PC-3 (cell line): ENCODE measurements around the gene DENND1B. TPM values are rescaled to one million over a fixed set of nuclear protein-coding genes. Genes with fewer than 3 reads are reported as not detected.

Experiments
- ATAC-seq: fragments of 200-7000 bp; cut with Tn5 transposase; 2 replicates; pipeline ENCODE4 v1.9.1; 2020; ENCODE audit warnings: mild to moderate bottlenecking, moderate library complexity
- BruUV-seq: library from RNA; stranded (reverse); fragments of 400-500 nt; replicated peaks from 2 replicates; lab custom pipeline; 2021; lab: Mats Ljungman, UMichigan
- CTCF ChIA-PET: fragments of 300-600 bp; sonication (Branson Sonifier 250); formaldehyde crosslinking; loops from one replicate; lab custom pipeline; 2022; ENCODE audit warnings: antibody characterized with exemption; lab: Charles Lee
- POLR2A ChIA-PET: fragments of 300-600 bp; sonication (Branson Sonifier 250); formaldehyde crosslinking; loops from one replicate; lab custom pipeline; 2022; ENCODE audit warnings: antibody characterized with exemption; ENCODE audit not compliant: unreplicated experiment; lab: Charles Lee
- DNase-seq: peaks from one replicate; pipeline ENCODE4 v3.0.0-alpha.2; 2015
- H2AFZ ChIP-seq: fragments of 300-600 bp; sonication (generic); 2 replicates; pipeline ENCODE4 v1.6.0; 2016; ENCODE audit warnings: antibody characterized with exemption, low read length
- H3F3A ChIP-seq: fragments of 300-600 bp; sonication (generic); one replicate; pipeline ENCODE4 v1.6.0; 2017; ENCODE audit warnings: antibody characterized with exemption, low read length, control low read depth, mild to moderate bottlenecking; ENCODE audit not compliant: unreplicated experiment
- H3K27ac ChIP-seq: fragments of 300-600 bp; sonication (generic); 2 replicates; pipeline ENCODE4 v1.5.1; 2016; ENCODE audit warnings: mild to moderate bottlenecking, low read length
- H3K27me3 ChIP-seq: fragments of 300-600 bp; sonication (generic); 2 replicates; pipeline ENCODE4 v1.6.1; 2016; ENCODE audit warnings: low read length, mixed read lengths
- H3K36me3 ChIP-seq: fragments of 300-600 bp; sonication (generic); 2 replicates; pipeline ENCODE4 v1.6.1; 2016; ENCODE audit warnings: low read depth, mixed run types, low read length, mixed read lengths
- H3K4me1 ChIP-seq: fragments of 300-600 bp; sonication (generic); 2 replicates; pipeline ENCODE4 v1.5.1; 2016; ENCODE audit warnings: low read length; ENCODE audit not compliant: insufficient read depth
- H3K4me2 ChIP-seq: fragments of 300-600 bp; sonication (generic); 2 replicates; pipeline ENCODE4 v1.6.0; 2016; ENCODE audit warnings: low read length
- H3K4me3 ChIP-seq: fragments of 300-600 bp; sonication (generic); 2 replicates; pipeline ENCODE4 v1.5.1; 2016; ENCODE audit warnings: mild to moderate bottlenecking, low read length, mixed read lengths
- H3K79me2 ChIP-seq: fragments of 300-600 bp; sonication (generic); 2 replicates; pipeline ENCODE4 v1.6.1; 2017; ENCODE audit warnings: low read length, mixed read lengths
- H3K9ac ChIP-seq: fragments of 300-600 bp; sonication (generic); 2 replicates; pipeline ENCODE4 v1.6.0; 2016; ENCODE audit warnings: mild to moderate bottlenecking, low read length
- H3K9me2 ChIP-seq: fragments of 300-600 bp; sonication (generic); replicated peaks from 2 replicates; pipeline ENCODE4 v1.6.1; 2016; ENCODE audit warnings: mixed run types, low read length, mixed read lengths
- H3K9me3 ChIP-seq: fragments of 300-600 bp; sonication (generic); 2 replicates; pipeline ENCODE4 v1.6.1; 2016; ENCODE audit warnings: low read length, mixed read lengths
- H4K20me1 ChIP-seq: fragments of 300-600 bp; sonication (generic); 2 replicates; pipeline ENCODE4 v1.6.1; 2016; ENCODE audit warnings: low read length, mixed read lengths
- EZH2 ChIP-seq: fragments of 300-600 bp; sonication (generic); IDR thresholded peaks from one replicate; pipeline ENCODE4 v1.6.1; 2017; ENCODE audit warnings: antibody characterized with exemption, mild to moderate bottlenecking, low read length; ENCODE audit not compliant: unreplicated experiment
- EZH2phosphoT487 ChIP-seq: fragments of 300-600 bp; sonication (generic); IDR thresholded peaks from 2 replicates; pipeline ENCODE4 v1.6.1; 2018; ENCODE audit warnings: mild to moderate bottlenecking, antibody characterized with exemption, low read length, borderline replicate concordance
- intact Hi-C: fragments of 100-400 bp; cut with micrococcal nuclease; formaldehyde crosslinking; loops from 2 replicates; pipeline ENCODE4 v1.9.0; 2023
- total RNA-seq: library from RNA; depleted of rRNA; stranded (reverse); fragments of >200 nt; gene quantifications from 2 replicates; pipeline ENCODE4 v1.2.3, GENCODE V29; 2014
- TF ChIP-seq, protein P1 (sequence below): fragments of 300-600 bp; sonication (generic); conservative IDR thresholded peaks from 2 replicates; pipeline ENCODE4 v1.5.1; 2017; ENCODE audit warnings: antibody characterized with exemption, low read depth, mild to moderate bottlenecking, low read length

DENND1B gene
- total RNA-seq, 1 experiment from 2014 or later, result 7.4 TPM

DNA sequence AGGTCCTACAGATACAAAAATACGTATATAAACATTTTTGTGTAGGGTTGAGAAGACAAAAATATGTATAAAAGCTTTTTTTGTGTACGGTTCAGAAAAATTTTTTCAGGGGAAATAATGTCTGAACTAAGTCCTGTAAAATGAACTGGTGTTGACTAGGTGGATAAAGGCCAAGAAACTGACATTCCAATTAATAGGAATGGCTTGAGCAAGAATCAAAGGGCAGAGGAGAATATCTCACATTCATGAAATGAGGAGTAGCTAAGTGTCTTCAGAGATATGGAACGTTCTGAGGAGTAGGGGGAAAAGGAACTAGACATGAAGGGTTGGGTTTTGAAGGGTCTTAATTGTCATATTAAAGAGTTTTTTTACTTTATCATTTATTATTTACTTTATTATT, 231.2 kb downstream of the DENND1B start:
- H3K9me3 ChIP-seq, result no peaks in the 10 kb centered on the region
- H3K27ac ChIP-seq, result no peak overlapping the region
- no TSS peak for BruUV-seq
- no peak overlapping the region for H3K9ac ChIP-seq
- no peaks in the 10 kb centered on the region for H3K9me2 ChIP-seq
- ChIA-PET CTCF (no interaction called here), POLR2A (interaction anchor here (0.6 kb wide), 1 partner anchor 10 kb away, joined by 3 read pairs; no protein-coding TSS in a partner anchor)
- no peak for DNase-seq
- H3K4me3 ChIP-seq, result no peak overlapping the region
- no peaks in the 10 kb centered on the region for H3F3A ChIP-seq
- H4K20me1 ChIP-seq, result no peaks in the 10 kb centered on the region
- no peaks in the 10 kb centered on the region for H3K36me3 ChIP-seq
- no peaks in the 10 kb centered on the region for H3K4me1 ChIP-seq
- TF ChIP-seq, protein P1, sequence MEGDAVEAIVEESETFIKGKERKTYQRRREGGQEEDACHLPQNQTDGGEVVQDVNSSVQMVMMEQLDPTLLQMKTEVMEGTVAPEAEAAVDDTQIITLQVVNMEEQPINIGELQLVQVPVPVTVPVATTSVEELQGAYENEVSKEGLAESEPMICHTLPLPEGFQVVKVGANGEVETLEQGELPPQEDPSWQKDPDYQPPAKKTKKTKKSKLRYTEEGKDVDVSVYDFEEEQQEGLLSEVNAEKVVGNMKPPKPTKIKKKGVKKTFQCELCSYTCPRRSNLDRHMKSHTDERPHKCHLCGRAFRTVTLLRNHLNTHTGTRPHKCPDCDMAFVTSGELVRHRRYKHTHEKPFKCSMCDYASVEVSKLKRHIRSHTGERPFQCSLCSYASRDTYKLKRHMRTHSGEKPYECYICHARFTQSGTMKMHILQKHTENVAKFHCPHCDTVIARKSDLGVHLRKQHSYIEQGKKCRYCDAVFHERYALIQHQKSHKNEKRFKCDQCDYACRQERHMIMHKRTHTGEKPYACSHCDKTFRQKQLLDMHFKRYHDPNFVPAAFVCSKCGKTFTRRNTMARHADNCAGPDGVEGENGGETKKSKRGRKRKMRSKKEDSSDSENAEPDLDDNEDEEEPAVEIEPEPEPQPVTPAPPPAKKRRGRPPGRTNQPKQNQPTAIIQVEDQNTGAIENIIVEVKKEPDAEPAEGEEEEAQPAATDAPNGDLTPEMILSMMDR, result no peak
- TF ChIP-seq EZH2phosphoT487, result no peak
- TF ChIP-seq EZH2, result no peak
- no peak overlapping the region for H2AFZ ChIP-seq
- no peak for ATAC-seq
- H3K4me2 ChIP-seq, result no peak overlapping the region
- intact Hi-C loops, result no loop called here
- no peaks in the 10 kb centered on the region for H3K79me2 ChIP-seq
- no peaks in the 10 kb centered on the region for H3K27me3 ChIP-seq

DNA sequence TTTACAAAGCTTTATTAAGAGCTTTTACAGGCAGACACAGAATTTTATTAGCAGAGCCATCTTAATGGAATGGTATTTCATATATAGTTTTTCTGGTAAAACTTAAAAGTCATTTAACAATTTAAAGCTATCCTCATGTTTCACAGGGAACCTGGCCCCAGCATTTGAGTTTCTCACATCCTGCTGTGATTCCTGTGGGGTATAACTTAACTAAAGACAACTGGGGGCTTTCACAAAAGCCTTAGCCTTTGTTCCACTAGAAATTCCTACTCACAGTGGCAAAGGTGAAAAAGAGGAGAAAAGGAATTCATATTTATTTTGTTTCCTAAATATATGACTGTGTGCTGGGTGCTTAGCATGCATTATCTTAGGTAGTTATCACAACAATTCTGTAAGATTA, 233.9 kb downstream of the DENND1B start:
- no peak overlapping the region for H2AFZ ChIP-seq
- no peak overlapping the region for H3K27ac ChIP-seq
- H3K79me2 ChIP-seq, result no peaks in the 10 kb centered on the region
- no peaks in the 10 kb centered on the region for H3K27me3 ChIP-seq
- H3K9me2 ChIP-seq, result no peaks in the 10 kb centered on the region
- BruUV-seq, result no TSS peak
- H3K4me2 ChIP-seq, result no peak overlapping the region
- TF ChIP-seq EZH2phosphoT487, result no peak
- no peak for TF ChIP-seq EZH2
- TF ChIP-seq, protein P1, result no peak
- H3K4me3 ChIP-seq, result no peak overlapping the region
- no peaks in the 10 kb centered on the region for H3K4me1 ChIP-seq
- intact Hi-C loops, result no loop called here
- H3F3A ChIP-seq, result no peaks in the 10 kb centered on the region
- ATAC-seq (no peak), DNase-seq (no peak)
- no peaks in the 10 kb centered on the region for H4K20me1 ChIP-seq
- no peaks in the 10 kb centered on the region for H3K36me3 ChIP-seq
- H3K9ac ChIP-seq, result no peak overlapping the region
- CTCF ChIA-PET, result no interaction called here
- POLR2A ChIA-PET, result interaction anchor here (0.6 kb wide), 1 partner anchor 791 kb away, joined by 3 read pairs; no protein-coding TSS in a partner anchor
- H3K9me3 ChIP-seq, result no peaks in the 10 kb centered on the region

DNA sequence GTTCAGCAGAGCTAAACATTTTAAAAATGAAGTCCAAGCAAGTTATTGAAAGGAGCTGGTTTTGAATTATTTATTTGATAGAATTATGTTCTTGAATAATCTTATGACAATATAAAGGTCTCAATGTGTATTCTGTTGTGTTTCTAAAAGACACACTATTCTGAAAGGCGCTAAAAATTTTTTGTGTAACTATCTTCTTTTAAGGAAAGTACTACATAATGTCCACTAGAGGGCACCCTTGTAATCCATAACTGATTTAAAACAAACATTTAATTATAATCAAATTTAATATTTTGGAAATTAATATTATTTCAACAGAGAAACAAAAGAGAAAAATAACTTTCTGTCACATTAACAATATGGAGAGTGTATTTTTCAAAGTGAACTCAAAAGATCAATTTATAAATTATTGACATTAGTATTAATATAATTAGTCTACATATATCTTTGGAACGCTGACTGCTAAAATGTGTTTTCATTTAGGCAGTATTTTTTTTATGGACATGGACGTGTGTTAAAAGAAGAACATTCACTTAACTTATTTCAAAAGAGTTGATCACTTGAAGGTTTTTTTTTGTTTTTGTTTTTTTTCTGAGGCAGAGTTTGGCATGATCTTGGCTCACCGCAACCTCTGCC, 248.4 kb downstream of the DENND1B start:
- TF ChIP-seq EZH2, result no peak
- TF ChIP-seq, protein P1, result peak; percentile 48
- Histone ChIP-seq H3K27ac (no peak overlapping the region), H3K9me2 (no peaks in the 10 kb centered on the region), H2AFZ (no peak overlapping the region), H3K4me1 (no peaks in the 10 kb centered on the region), H4K20me1 (no peaks in the 10 kb centered on the region), H3K27me3 (no peaks in the 10 kb centered on the region), H3F3A (no peaks in the 10 kb centered on the region), H3K36me3 (no peaks in the 10 kb centered on the region), H3K9me3 (no peaks in the 10 kb centered on the region), H3K4me2 (no peak overlapping the region), H3K4me3 (no peak overlapping the region), H3K9ac (no peak overlapping the region), H3K79me2 (no peaks in the 10 kb centered on the region)
- CTCF ChIA-PET, result interaction anchor here (0.7 kb wide), 1 partner anchor 89 kb away, joined by 5 read pairs; no protein-coding TSS in a partner anchor
- POLR2A ChIA-PET, result no interaction called here
- DNase-seq (peak; percentile 43), ATAC-seq (no peak)
- BruUV-seq, result no TSS peak
- intact Hi-C loops, result loop anchor here (5.0 to 10.0 kb wide), 2 partner anchors 90 to 938 kb away; no protein-coding TSS in a partner anchor
